Lower lobe of right lung (tissue), 2 donors: ENCODE results near the gene ATXN1. TPM values are rescaled to one million over a fixed set of nuclear protein-coding genes. Genes with fewer than 3 reads are reported as not detected.

Experiments
- ATAC-seq, 2 donors: fragments of 200-7000 bp; cut with Tn5 transposase; one replicate each; pipeline ENCODE4 v1.9.1; 2020 to 2022; ENCODE audit warnings: mild to moderate bottlenecking in 2 of 2, moderate library complexity in 2 of 2
- DNase-seq: peaks from one replicate; pipeline ENCODE4 v3.0.0-alpha.2; 2020
- H3K27ac ChIP-seq: fragments of 200-600 bp; one replicate; pipeline ENCODE4 v1.8.0; 2022
- H3K27me3 ChIP-seq: fragments of 200-600 bp; one replicate; pipeline ENCODE4 v1.8.0; 2022; ENCODE audit warnings: low read depth
- H3K36me3 ChIP-seq: fragments of 200-600 bp; one replicate; pipeline ENCODE4 v1.8.0; 2022; ENCODE audit warnings: mild to moderate bottlenecking
- H3K4me1 ChIP-seq: fragments of 200-600 bp; one replicate; pipeline ENCODE4 v1.8.0; 2022
- H3K4me3 ChIP-seq: fragments of 200-600 bp; one replicate; pipeline ENCODE4 v1.8.0; 2022; ENCODE audit warnings: mild to moderate bottlenecking
- H3K9me3 ChIP-seq: fragments of 200-600 bp; one replicate; pipeline ENCODE4 v1.8.0; 2022
- intact Hi-C: fragments of 100-400 bp; cut with DNase I; formaldehyde crosslinking; loops from one replicate; pipeline ENCODE4 v1.11.0; 2022
- total RNA-seq: library from RNA; stranded (reverse); fragmentation: NEBNext Ultra II Directional; extraction: Animal tissue kit (Norgen Biotek cat#: 25700); gene quantifications from one replicate; pipeline ENCODE4 v1.2.1, GENCODE V29; 2021
- TF ChIP-seq, protein P1 (sequence below): fragments of 200-600 bp; IDR thresholded peaks from one replicate; pipeline ENCODE4 v1.8.0; 2022; ENCODE audit warnings: antibody characterized with exemption, mild to moderate bottlenecking
- donor health status: DM: no; HTN: yes; CAD: no; lungs with severe emphysema.

ATXN1 gene
- total RNA-seq, 1 donor from 2014 or later = 75.9 TPM

DNA sequence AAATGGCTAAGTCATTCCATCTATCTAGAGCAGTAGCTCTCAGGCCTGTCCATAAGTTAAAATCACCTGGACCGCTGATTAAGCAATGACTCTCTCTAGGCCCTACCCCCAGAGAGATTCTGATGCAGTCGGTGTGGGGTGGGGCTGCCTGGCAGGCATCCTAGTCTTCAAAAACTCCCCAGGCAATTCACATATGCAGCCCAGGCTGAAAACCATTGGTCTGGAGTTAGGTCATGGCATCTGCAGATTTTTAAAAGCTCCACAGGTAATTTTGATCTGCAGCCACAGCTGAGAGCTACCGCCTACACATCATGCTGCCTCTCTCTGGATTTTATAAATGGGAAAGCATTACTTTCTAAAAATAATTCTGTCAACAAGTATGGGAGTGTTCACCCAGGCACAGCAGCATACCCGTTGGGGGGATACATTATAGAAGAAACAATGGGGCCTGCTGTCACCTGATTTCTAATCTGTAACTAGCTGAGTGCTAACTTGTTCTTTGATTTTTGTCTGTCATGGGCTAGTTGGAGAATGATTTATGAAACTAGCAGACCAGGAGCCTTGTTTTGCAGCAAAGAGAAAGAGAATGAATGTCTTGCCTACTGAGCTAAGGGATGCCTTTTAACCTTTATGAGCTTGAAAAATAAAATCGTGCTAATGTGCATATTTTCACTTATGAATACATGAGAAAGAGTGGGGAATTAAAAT lies 44.1 kb upstream of the ATXN1 start:
- intact Hi-C loops = no loop called here

DNA sequence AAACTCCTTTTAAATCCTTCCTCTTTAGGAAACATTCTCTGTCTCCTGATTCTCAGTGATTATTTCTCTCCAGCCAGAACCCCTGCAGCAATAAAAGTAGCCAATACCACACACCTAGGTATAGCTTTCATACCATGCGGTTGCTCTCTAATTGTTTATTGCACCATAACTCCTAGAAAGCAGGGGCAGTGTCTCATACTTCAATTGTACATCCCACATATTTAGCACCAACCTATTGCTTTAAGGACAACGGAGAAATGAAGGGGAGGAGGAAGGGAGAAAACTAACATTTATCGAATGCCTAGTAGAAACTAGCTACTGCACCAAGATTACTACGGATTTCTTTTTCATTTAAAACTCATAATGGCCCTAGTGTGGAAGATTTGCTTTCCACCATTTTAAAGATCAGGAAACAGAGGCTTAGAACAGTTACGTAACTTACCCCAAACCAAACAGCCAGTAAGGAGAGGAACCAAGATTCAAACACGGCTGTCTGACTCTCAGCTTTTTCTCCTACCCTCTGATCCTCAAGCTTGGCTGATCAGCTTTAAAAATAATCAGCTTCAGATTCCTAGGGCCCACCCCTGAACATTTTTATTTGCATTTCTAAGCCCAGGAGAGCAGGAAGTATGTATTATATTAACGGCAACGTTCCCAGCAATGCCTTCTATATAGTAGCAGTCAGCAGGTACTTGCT lies 43.4 kb upstream of the ATXN1 start:
- H3K36me3 ChIP-seq = no peaks in the 10 kb centered on the region
- intact Hi-C loops = no loop called here
- H3K4me1 ChIP-seq = no peaks in the 10 kb centered on the region
- DNase-seq = no peak
- no peak overlapping the region for H3K4me3 ChIP-seq
- no peak overlapping the region for H3K27ac ChIP-seq
- H3K27me3 ChIP-seq = no peaks in the 10 kb centered on the region
- ATAC-seq = no peak
- H3K9me3 ChIP-seq = no peaks in the 10 kb centered on the region
- TF ChIP-seq, protein P1, sequence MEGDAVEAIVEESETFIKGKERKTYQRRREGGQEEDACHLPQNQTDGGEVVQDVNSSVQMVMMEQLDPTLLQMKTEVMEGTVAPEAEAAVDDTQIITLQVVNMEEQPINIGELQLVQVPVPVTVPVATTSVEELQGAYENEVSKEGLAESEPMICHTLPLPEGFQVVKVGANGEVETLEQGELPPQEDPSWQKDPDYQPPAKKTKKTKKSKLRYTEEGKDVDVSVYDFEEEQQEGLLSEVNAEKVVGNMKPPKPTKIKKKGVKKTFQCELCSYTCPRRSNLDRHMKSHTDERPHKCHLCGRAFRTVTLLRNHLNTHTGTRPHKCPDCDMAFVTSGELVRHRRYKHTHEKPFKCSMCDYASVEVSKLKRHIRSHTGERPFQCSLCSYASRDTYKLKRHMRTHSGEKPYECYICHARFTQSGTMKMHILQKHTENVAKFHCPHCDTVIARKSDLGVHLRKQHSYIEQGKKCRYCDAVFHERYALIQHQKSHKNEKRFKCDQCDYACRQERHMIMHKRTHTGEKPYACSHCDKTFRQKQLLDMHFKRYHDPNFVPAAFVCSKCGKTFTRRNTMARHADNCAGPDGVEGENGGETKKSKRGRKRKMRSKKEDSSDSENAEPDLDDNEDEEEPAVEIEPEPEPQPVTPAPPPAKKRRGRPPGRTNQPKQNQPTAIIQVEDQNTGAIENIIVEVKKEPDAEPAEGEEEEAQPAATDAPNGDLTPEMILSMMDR = no peak

More for the DNA sequence above, 44.1 kb upstream of the ATXN1 start:
- ATAC-seq = peak in 1 of 2 donors; percentile 32
- TF ChIP-seq, protein P1 = no peak
- Histone ChIP-seq H3K9me3 (peaks cover 5% of the 10 kb centered on the region), H3K27me3 (no peaks in the 10 kb centered on the region), H3K27ac (no peak overlapping the region), H3K4me1 (no peaks in the 10 kb centered on the region), H3K4me3 (no peak overlapping the region), H3K36me3 (no peaks in the 10 kb centered on the region)
- no peak for DNase-seq

DNA sequence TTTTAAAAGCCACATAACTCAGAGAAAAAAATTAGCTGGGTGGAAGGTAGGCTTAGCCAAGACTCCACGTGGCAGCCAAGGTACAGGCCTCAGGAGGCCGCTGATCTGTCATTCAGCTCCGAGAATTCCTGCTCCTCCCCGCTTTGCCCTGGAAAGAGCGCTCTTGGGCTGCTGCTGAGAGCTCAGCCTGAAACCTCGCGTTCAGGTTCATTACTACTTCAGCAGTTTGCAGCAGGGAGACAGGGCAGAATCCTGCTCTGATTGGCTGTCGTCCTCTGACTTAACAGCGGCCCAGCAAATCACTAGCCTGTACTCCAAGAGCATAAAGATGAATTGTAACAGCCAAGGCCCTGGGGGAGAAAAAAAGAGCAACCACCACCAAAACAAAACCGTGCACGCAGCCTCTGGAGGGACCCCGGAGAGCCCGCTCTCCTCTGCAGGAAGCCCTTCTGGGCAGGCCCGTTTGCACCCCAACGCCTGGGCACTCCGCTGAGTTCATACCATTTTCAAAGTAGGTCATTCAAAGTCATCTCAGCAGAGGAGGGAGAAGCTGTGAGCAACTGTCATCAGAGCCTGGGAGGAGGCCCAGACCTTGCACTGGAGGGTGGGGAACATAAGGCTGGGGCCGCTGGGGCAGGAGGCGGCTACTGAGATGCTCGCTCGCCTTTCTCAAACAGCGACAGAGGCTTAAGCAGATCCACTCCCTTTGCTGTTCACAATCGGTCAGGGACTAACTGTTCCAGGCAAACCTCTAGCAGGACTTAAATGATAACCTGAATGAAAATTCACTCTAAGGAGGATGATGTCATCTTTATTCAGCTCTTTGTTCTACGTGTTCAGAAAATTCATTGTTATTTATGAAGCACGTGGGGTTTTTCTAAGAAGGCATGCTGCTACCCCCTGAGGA lies 42.3 kb upstream of the ATXN1 start:
- Histone ChIP-seq H3K4me3 (no peak overlapping the region), H3K9me3 (no peaks in the 10 kb centered on the region), H3K27me3 (no peaks in the 10 kb centered on the region), H3K4me1 (no peaks in the 10 kb centered on the region), H3K36me3 (no peaks in the 10 kb centered on the region), H3K27ac (no peak overlapping the region)
- no peak for DNase-seq
- ATAC-seq = peak; percentile 19 to 23
- TF ChIP-seq, protein P1 = no peak
- intact Hi-C loops = no loop called here

DNA sequence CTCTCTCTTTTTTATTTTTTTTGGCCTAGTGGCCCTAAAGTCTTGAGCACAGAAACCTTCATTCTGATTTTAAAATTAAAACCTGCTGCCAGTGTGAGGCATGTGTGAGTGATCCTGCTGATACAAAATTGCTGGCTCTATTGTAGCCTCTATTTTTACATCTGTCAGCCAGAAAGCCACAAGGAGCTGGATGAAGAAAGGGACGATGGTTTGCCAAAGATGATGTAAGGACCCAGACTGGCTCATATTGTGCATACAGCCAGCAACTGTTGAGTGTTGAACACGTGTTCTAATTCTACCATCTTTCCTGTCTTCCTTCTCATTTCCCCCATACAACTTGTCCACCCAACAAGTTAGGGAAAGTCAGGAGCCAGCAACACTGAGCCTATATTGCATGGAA lies 40.8 kb upstream of the ATXN1 start:
- ATAC-seq (no peak), DNase-seq (no peak)
- no peaks in the 10 kb centered on the region for H3K9me3 ChIP-seq
- H3K36me3 ChIP-seq = no peaks in the 10 kb centered on the region
- no peaks in the 10 kb centered on the region for H3K4me1 ChIP-seq
- H3K4me3 ChIP-seq = no peak overlapping the region
- TF ChIP-seq, protein P1 = no peak
- intact Hi-C loops = no loop called here
- H3K27me3 ChIP-seq = no peaks in the 10 kb centered on the region
- H3K27ac ChIP-seq = no peak overlapping the region

DNA sequence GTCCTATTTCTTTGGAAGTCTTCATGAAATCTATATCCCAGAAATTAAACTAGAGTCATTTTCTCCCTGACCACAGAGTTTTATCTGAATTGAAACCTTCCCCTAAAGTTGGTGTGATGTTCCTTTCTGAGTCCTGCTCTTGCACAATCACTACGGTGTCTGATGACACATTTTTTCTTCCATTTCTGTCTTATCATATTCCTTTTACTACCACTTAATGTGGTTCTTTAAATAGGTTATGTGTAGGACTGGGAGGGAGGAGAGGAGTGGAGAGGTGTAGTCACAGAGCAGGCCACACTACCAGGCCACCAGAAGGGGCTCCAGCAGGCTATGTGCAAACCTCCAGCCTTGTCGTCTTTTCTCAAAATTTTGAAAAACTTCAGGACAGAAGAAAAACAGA lies 39.7 kb upstream of the ATXN1 start:
- H3K27me3 ChIP-seq = no peaks in the 10 kb centered on the region
- H3K4me3 ChIP-seq = no peak overlapping the region
- no peaks in the 10 kb centered on the region for H3K4me1 ChIP-seq
- TF ChIP-seq, protein P1 = no peak
- no peaks in the 10 kb centered on the region for H3K9me3 ChIP-seq
- intact Hi-C loops = no loop called here
- H3K27ac ChIP-seq = no peak overlapping the region
- ATAC-seq (no peak), DNase-seq (no peak)
- no peaks in the 10 kb centered on the region for H3K36me3 ChIP-seq
